OCI-LY3 (cell line): ENCODE results near the gene ME3.

Experiments
- CTCF ChIP-seq: fragments of 200-600, 300-600 bp; sonication (generic); IDR thresholded peaks from 2 replicates; pipeline ENCODE4 v1.5.1; 2014; ENCODE audit warnings: antibody characterized with exemption, low read length, low read depth
- EZH2phosphoT487 ChIP-seq: fragments of 200-600 bp; shearing (Covaris generic); IDR thresholded peaks from 2 replicates; pipeline ENCODE4 v1.6.1; 2018; ENCODE audit warnings: antibody characterized with exemption, mixed run types, low read depth

GRCh38 chr11:86503131-86503530 is 169.3 kb downstream of the ME3 start:
- no peak for TF ChIP-seq CTCF
- no peak for TF ChIP-seq EZH2phosphoT487
